ENCODE results near the gene TRAF1.
A peak's percentile ranks its signal among the peaks of the same experiment; 100 is the strongest.

TRAF1 gene

GRCh38 chr9:120894321-120895148 is 32.1 kb downstream of the TRAF1 start:
- in situ Hi-C loops (cut with HindIII; ENCODE audit: low pct_ligation_motif_present, low pct_unique_long_range_greater_than_20kb, low sequenced_read_pairs), result no loop called here
- no peak for DNase-seq

GRCh38 chr9:120893611-120894307 is 32.8 kb downstream of the TRAF1 start:
- DNase-seq, result no peak

GRCh38 chr9:120892748-120893610 is 33.6 kb downstream of the TRAF1 start:
- peak; percentile 85 for DNase-seq
- in situ Hi-C loops (cut with HindIII; ENCODE audit: low pct_ligation_motif_present, low pct_unique_long_range_greater_than_20kb, low sequenced_read_pairs), result no loop called here

More at GRCh38 chr9:120893611-120894307, 32.8 kb downstream of the TRAF1 start:
- in situ Hi-C loops (cut with HindIII; ENCODE audit: low pct_ligation_motif_present, low pct_unique_long_range_greater_than_20kb, low sequenced_read_pairs), result no loop called here

DNA sequence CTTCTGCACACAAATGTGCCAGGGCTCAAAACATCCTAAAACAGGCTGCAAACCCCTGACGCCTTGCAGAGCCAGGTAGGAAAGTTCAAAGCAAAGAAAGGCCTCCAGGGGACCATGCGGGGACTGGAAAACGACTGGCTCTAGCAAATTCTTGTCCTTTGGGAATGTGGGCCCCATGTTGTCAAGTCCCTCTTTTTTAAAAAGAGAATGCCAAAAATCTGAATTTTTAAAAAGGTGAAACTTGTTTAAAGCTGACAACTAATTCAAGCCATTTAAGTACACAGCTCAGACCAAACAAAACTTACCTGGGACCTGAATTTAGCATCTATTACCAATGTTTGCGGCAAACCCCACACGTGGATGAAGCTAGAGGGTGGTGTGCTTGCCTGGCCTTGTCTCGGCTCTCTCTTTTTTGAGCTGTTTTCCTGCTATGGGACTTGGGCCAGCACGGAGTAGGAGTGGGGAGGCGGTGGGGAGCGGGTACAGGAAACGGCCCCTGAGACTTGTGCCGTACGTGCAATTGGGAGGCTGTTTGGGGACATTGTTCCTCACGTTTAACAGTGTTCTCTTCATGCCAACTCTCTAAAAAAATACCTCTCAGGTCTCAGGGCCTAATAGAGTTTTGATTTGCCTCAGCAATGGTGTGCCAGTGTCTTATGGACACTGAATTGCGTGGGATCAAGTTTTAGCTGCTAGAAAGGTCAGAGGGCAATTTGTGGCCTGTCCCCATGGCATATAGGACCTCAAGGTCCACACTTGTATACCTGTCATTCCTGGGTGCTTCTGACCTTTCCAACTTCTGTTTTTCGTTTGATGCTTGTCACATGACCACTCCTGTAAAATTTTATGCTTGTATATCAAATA is 34.5 kb downstream of the TRAF1 start:
- no peak for DNase-seq
- in situ Hi-C loops (cut with HindIII; ENCODE audit: low pct_ligation_motif_present, low pct_unique_long_range_greater_than_20kb, low sequenced_read_pairs), result no loop called here

- no peak for DNase-seq
These were observed 35.2 kb downstream of the TRAF1 start for GRCh38 chr9:120891245-120891883.

GRCh38 chr9:120890320-120891244 is 36.0 kb downstream of the TRAF1 start:
- no peak for DNase-seq
- in situ Hi-C loops (cut with HindIII; ENCODE audit: low pct_ligation_motif_present, low pct_unique_long_range_greater_than_20kb, low sequenced_read_pairs), result no loop called here

More at GRCh38 chr9:120891245-120891883, 35.2 kb downstream of the TRAF1 start:
- in situ Hi-C loops (cut with HindIII; ENCODE audit: low pct_ligation_motif_present, low pct_unique_long_range_greater_than_20kb, low sequenced_read_pairs), result no loop called here

DNA sequence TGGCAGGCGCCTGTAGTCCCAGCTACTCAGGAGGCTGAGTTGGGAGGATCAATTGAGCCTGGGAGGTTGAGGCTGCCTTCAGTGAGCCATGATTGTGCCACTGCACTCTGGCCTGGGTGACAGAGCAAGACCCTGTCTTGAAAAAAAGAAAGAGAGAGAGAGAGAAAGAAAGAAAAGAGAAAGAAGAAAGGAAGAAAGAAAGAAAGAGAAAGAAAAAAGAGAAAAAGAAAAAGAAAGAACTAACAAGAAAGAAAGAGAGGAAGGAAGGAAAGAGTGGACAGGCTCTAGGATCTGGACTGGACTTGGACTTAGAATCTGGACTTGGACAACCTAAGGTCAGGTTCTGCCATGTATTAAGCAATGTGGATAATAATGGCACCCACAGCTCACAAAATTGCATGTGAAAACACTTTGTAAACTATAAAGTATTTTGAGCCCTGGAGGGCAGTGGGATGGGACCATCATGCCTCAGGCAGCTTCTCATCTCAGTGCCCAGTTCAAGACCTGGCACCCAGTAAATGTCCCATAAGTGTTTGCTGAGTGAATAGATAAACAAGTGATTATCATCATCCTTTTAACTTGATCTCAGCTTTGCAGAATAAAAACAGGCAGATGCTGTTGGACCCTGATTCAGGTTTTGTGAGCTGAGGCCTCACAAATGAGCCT is 36.9 kb downstream of the TRAF1 start:
- no peak for DNase-seq
- in situ Hi-C loops (cut with HindIII; ENCODE audit: low pct_ligation_motif_present, low pct_unique_long_range_greater_than_20kb, low sequenced_read_pairs), result no loop called here

- DNase-seq, result no peak
- in situ Hi-C loops (cut with HindIII; ENCODE audit: low pct_ligation_motif_present, low pct_unique_long_range_greater_than_20kb, low sequenced_read_pairs), result no loop called here
These were observed 38.0 kb downstream of the TRAF1 start for GRCh38 chr9:120888626-120889025.

DNA sequence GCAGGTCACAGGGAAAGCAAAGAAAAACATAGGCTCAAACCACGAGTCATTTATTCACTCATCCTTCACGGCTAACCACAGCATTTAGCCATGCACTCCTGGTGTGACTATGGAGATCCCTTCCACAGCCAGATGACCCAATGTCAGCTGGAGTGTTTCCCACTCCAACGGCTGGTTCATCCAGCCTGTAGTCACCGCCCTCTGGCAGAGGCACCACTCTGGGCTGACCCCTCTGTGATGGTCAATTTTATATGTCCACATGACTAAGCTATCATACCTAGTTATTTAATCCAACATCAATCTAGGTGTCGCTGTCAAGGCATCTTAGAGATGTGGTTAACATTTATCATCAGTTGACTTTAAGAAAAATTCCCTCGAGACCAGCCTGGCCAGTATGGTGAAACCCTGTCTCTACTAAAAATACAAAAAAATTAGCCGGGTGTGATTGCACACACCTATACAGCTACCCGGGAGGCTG is 40.1 kb downstream of the TRAF1 start:
- peak; percentile 80 for DNase-seq
- in situ Hi-C loops (cut with HindIII; ENCODE audit: low pct_ligation_motif_present, low pct_unique_long_range_greater_than_20kb, low sequenced_read_pairs), result no loop called here

- no peak for DNase-seq
- in situ Hi-C loops (cut with HindIII; ENCODE audit: low pct_ligation_motif_present, low pct_unique_long_range_greater_than_20kb, low sequenced_read_pairs), result no loop called here
These were observed 40.6 kb downstream of the TRAF1 start for GRCh38 chr9:120885958-120886357.

- no peak for DNase-seq
- in situ Hi-C loops (cut with HindIII; ENCODE audit: low pct_ligation_motif_present, low pct_unique_long_range_greater_than_20kb, low sequenced_read_pairs), result no loop called here
These were observed 41.1 kb downstream of the TRAF1 start for GRCh38 chr9:120885457-120885856.

GRCh38 chr9:120883608-120883996 is 43.0 kb downstream of the TRAF1 start:
- no peak for DNase-seq
- in situ Hi-C loops (cut with HindIII; ENCODE audit: low pct_ligation_motif_present, low pct_unique_long_range_greater_than_20kb, low sequenced_read_pairs), result no loop called here

DNA sequence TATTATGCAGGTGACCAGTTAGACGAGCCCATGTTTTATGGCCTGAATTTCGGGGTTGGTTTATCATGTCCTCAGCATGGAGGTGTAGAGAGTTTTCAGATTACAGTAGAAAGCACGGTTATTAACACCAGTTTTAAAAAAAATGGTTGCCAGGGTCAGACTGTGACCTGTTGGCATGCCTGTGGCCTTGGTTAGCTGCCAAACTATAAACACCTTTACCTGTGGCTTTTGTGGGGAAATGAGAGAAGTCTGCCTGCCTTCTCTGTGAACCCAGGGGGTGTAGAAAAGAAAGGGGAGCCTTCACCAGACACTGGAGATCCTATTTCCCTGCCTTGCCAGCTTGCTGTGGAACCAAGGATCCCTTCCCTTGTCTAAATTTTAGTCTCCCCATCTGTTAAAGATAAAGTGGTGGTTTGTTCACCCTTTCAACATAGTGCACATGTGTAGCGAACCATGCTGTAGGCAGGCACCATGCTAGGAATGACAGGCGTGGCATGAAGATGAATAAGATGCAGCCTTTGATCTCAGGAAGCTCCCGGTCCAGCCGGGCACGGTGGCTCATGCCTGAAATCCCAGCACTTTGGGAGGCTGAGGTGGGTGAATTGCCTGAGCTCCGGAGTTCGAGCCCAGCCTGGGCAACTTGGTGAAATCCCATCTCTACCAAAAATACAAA is 43.5 kb downstream of the TRAF1 start:
- no peak for DNase-seq

DNA sequence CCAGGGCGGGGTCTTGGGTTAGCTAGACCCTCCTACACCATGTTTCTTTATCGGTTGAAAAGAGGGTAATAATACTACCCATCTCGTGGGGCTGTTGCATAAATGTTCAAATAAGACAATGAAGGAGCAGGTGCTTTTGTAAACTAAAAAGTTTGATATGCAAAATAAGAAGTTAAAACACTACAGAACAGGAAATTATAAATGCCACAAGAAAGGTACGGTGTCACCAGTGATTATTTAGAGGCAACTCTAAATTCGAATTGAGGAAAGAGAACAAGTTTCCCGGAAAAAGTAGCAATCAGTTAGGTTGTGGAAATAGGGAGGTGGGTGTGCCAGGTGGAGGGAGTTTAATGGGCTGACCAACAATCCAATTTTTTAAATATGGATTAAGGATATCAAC is 47.1 kb downstream of the TRAF1 start:
- DNase-seq, result no peak
- in situ Hi-C loops (cut with HindIII; ENCODE audit: low pct_ligation_motif_present, low pct_unique_long_range_greater_than_20kb, low sequenced_read_pairs), result no loop called here

More for the DNA sequence above, 43.5 kb downstream of the TRAF1 start:
- in situ Hi-C loops (cut with HindIII; ENCODE audit: low pct_ligation_motif_present, low pct_unique_long_range_greater_than_20kb, low sequenced_read_pairs), result no loop called here

GRCh38 chr9:120878188-120879130 is 48.1 kb downstream of the TRAF1 start:
- in situ Hi-C loops (cut with HindIII; ENCODE audit: low pct_ligation_motif_present, low pct_unique_long_range_greater_than_20kb, low sequenced_read_pairs), result no loop called here
- DNase-seq, result no peak
